Left cardiac atrium (tissue), 4 donors: Measurements from ENCODE around the gene ZRANB1. TPM values are rescaled to one million over a fixed set of nuclear protein-coding genes. Genes with fewer than 3 reads are reported as not detected.

Experiments
- ATAC-seq, 2 donors: fragments of 200-7000 bp; cut with Tn5 transposase; one replicate each; pipeline ENCODE4 v1.9.1; 2020; ENCODE audit warnings: mild to moderate bottlenecking in 2 of 2, moderate library complexity in 2 of 2
- DNase-seq: peaks from one replicate; pipeline ENCODE4 v3.0.0-alpha.2; 2020
- intact Hi-C, 2 donors: fragments of 100-400 bp; cut with DNase I; formaldehyde crosslinking; loops; one replicate each; pipeline versions ENCODE4 v1.14.1 to v1.15.1; 2022 to 2023
- microRNA-seq, 2 donors: library from miRNA; unstranded; fragments of <30 nt; microRNA quantifications; one replicate each; pipeline ENCODE4 v1.2.0, GENCODE V29; 2020
- total RNA-seq, 2 donors: library from RNA; stranded (reverse); fragmentation: NEBNext Ultra II Directional; extraction: Animal tissue kit (Norgen Biotek cat#: 25700); gene quantifications; one replicate each; pipeline ENCODE4 v1.2.1, GENCODE V29; 2021
- donor health status: DM: no; HTN: yes; CAD: no.
- donor health status: DM: no; HTN: yes; CAD: no; lungs with severe emphysema.
- donor health status: DM: yes; HTN: yes; CAD: no.
- donor health status: Dilated cardiomyopathy.

Gene ZRANB1
- total RNA-seq, 2 donors from 2014 or later: 22.9 to 25.7 TPM

DNA sequence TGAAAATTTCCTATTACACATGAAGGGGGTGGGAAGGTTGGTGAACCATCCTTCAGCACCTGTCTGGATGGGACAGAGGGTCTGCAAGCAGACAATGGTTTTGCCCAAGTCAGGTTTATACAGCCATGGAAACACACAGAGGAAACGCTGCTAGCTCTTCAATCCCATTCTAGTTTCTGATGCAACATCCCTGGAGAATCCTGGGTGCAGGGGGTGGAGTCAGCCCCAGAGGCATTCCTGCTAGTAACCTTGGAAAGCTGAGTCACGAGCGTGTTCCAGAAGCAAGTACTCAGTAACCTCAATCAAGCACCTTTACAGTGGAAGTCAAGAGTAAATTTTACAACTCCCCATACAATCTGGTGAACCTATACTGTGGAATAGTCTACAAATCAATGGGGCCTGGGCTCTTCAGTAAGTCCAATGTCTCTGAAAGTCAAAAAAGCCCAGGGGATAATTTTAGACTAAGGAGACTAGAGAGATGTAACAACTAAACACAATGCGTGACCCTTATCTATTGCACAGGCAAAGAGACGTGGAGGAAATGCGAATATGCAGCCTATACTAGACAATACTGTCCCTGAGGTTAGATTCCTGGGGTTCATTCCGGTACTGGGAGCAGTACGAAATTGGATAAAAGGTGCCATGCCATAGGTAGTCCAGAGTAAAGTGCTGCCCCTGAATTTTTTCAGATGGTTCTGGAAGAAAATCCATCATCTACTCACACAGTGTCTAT is 95.4 kb downstream of the ZRANB1 start:
- ATAC-seq: peak; percentile 34 to 54
- no peak for DNase-seq

More for the DNA sequence above, 95.4 kb downstream of the ZRANB1 start:
- intact Hi-C loops: no loop called here

Small RNA genes within 50 kb of the gene (microRNA-seq; reads per million reads assigned to microRNA genes)
- gene MIR4296: 0 to 0.27 reads per million in 2 donors

Other genes starting within 250 kb of the ZRANB1 start
- gene FAM53B, start 197.7 kb upstream of the ZRANB1 start, total RNA-seq: 10 to 100 TPM; 23.3 to 31.4 TPM
- 10 to 100 TPM; 11.5 to 12.8 TPM for gene EEF1AKMT2, start 150.2 kb upstream of the ZRANB1 start, total RNA-seq
- 10 to 100 TPM; 10.8 to 13.5 TPM for gene ABRAXAS2, start 140.3 kb upstream of the ZRANB1 start, total RNA-seq
- gene CTBP2, start 218.4 kb downstream of the ZRANB1 start, total RNA-seq: 10 to 100 TPM; 30.8 to 36.8 TPM